GM21381 (cell line): Measurements from ENCODE around the gene MBD4.
"Not testable (repeated sequence)": the region's sequence is repeated elsewhere in the genome, so short reads cannot be mapped to it uniquely, and the experiment has no call there.

Experiments used
- ATAC-seq: cut with Tn5 transposase; IDR thresholded peaks from one replicate; pipeline ENCODE4 v1.9.1; 2021; ENCODE audit warnings: mild to moderate bottlenecking, moderate library complexity; ENCODE audit not compliant: unreplicated experiment

Gene MBD4

GRCh38 chr3:129413238-129413637 is 26.5 kb downstream of the MBD4 start:
- ATAC-seq, result not testable (repeated sequence)

GRCh38 chr3:129412542-129413198 is 27.1 kb downstream of the MBD4 start:
- ATAC-seq, result no peak

GRCh38 chr3:129410971-129411370 is 28.8 kb downstream of the MBD4 start:
- ATAC-seq, result no peak

- ATAC-seq, result no peak
Measured at GRCh38 chr3:129409541-129409940, 30.2 kb downstream of the MBD4 start.

GRCh38 chr3:129404610-129405009 is 35.1 kb downstream of the MBD4 start:
- ATAC-seq, result no peak

- ATAC-seq, result no peak
Measured at GRCh38 chr3:129404130-129404529, 35.6 kb downstream of the MBD4 start.

GRCh38 chr3:129403450-129403849 is 36.3 kb downstream of the MBD4 start:
- ATAC-seq, result no peak

GRCh38 chr3:129402616-129403015 is 37.1 kb downstream of the MBD4 start:
- ATAC-seq, result no peak

- ATAC-seq, result no peak
Measured at GRCh38 chr3:129402210-129402609, 37.5 kb downstream of the MBD4 start.

- no peak for ATAC-seq
Measured at GRCh38 chr3:129399895-129400357, 39.8 kb downstream of the MBD4 start.

GRCh38 chr3:129399145-129399894 is 40.4 kb downstream of the MBD4 start:
- ATAC-seq, result peak; percentile 71

GRCh38 chr3:129398803-129399144 is 41.0 kb downstream of the MBD4 start:
- peak; percentile 5 for ATAC-seq

- ATAC-seq, result not testable (repeated sequence)
Measured at GRCh38 chr3:129393760-129394564, 45.8 kb downstream of the MBD4 start.

- no peak for ATAC-seq
Measured at GRCh38 chr3:129393271-129393670, 46.5 kb downstream of the MBD4 start.

- ATAC-seq, result not testable (repeated sequence)
Measured at GRCh38 chr3:129392106-129392887, 47.5 kb downstream of the MBD4 start.

GRCh38 chr3:129391583-129391982 is 48.2 kb downstream of the MBD4 start:
- not testable (repeated sequence) for ATAC-seq

- ATAC-seq, result no peak
Measured at GRCh38 chr3:129389572-129389937, 50.2 kb downstream of the MBD4 start.

GRCh38 chr3:129388791-129389571 is 50.8 kb downstream of the MBD4 start:
- not testable (repeated sequence) for ATAC-seq

- ATAC-seq, result no peak
Measured at GRCh38 chr3:129387487-129387886, 52.3 kb downstream of the MBD4 start.

- no peak for ATAC-seq
Measured at GRCh38 chr3:129386984-129387383, 52.8 kb downstream of the MBD4 start.
